Measurements from ENCODE around the gene EML1.

DNA sequence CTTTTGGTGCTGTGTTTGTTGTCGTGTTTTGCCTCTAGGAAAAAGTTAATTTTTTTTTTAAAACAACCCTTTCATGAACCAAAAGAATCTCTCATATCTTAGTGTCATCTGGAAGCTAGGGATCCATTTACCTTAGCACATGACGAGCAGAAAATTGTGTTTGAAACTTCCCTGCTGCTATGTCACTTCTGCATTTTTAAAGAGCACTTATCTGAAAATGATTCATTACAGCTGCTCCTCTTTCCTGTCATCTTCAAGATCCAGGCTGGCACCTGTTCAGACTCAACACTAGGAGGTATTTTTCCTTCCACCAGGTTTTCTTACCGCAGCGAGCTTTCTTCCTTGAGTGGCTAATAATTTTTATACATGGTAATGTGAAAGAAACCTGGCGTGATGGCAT, 67.0 kb downstream of the EML1 start:
- TF ChIP-seq, protein P1, sequence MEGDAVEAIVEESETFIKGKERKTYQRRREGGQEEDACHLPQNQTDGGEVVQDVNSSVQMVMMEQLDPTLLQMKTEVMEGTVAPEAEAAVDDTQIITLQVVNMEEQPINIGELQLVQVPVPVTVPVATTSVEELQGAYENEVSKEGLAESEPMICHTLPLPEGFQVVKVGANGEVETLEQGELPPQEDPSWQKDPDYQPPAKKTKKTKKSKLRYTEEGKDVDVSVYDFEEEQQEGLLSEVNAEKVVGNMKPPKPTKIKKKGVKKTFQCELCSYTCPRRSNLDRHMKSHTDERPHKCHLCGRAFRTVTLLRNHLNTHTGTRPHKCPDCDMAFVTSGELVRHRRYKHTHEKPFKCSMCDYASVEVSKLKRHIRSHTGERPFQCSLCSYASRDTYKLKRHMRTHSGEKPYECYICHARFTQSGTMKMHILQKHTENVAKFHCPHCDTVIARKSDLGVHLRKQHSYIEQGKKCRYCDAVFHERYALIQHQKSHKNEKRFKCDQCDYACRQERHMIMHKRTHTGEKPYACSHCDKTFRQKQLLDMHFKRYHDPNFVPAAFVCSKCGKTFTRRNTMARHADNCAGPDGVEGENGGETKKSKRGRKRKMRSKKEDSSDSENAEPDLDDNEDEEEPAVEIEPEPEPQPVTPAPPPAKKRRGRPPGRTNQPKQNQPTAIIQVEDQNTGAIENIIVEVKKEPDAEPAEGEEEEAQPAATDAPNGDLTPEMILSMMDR (IDR thresholded peaks at IDR 0.05; ENCODE audit: insufficient read depth, low read length) = no peak
- TF ChIP-seq POLR2AphosphoS5 (IDR thresholded peaks at IDR 0.05; ENCODE audit: low read depth) (no peak), GABPA (IDR thresholded peaks at IDR 0.05; ENCODE audit: low read depth) (no peak), SPI1 (IDR thresholded peaks at IDR 0.05; ENCODE audit: borderline replicate concordance, low read depth) (no peak; the same call in 1 of the 2 replicates)
- TF ChIP-seq, protein P2, sequence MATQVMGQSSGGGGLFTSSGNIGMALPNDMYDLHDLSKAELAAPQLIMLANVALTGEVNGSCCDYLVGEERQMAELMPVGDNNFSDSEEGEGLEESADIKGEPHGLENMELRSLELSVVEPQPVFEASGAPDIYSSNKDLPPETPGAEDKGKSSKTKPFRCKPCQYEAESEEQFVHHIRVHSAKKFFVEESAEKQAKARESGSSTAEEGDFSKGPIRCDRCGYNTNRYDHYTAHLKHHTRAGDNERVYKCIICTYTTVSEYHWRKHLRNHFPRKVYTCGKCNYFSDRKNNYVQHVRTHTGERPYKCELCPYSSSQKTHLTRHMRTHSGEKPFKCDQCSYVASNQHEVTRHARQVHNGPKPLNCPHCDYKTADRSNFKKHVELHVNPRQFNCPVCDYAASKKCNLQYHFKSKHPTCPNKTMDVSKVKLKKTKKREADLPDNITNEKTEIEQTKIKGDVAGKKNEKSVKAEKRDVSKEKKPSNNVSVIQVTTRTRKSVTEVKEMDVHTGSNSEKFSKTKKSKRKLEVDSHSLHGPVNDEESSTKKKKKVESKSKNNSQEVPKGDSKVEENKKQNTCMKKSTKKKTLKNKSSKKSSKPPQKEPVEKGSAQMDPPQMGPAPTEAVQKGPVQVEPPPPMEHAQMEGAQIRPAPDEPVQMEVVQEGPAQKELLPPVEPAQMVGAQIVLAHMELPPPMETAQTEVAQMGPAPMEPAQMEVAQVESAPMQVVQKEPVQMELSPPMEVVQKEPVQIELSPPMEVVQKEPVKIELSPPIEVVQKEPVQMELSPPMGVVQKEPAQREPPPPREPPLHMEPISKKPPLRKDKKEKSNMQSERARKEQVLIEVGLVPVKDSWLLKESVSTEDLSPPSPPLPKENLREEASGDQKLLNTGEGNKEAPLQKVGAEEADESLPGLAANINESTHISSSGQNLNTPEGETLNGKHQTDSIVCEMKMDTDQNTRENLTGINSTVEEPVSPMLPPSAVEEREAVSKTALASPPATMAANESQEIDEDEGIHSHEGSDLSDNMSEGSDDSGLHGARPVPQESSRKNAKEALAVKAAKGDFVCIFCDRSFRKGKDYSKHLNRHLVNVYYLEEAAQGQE (IDR thresholded peaks at IDR 0.05; ENCODE audit: insufficient replicate concordance, low read depth) = no peak
